ENCODE measurements around the gene PAQR7. TPM values are rescaled to one million over a fixed set of nuclear protein-coding genes. Genes with fewer than 3 reads are reported as not detected.

The PAQR7 gene, protein sequence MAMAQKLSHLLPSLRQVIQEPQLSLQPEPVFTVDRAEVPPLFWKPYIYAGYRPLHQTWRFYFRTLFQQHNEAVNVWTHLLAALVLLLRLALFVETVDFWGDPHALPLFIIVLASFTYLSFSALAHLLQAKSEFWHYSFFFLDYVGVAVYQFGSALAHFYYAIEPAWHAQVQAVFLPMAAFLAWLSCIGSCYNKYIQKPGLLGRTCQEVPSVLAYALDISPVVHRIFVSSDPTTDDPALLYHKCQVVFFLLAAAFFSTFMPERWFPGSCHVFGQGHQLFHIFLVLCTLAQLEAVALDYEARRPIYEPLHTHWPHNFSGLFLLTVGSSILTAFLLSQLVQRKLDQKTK
- total RNA-seq: 10.8 TPM
- long read RNA-seq, partial matches to known transcripts: 0 of 2 reads
- long read RNA-seq, other reads (novel, unspliced or antisense): 2 of 2 reads

GRCh38 chr1:25875154-25875855 is at the start of gene PAQR7:
TSS of gene PAQR7 (minus strand) at chr1:25875708. CDS start at chr1:25863839, 11,869 bp downstream.
- TF ChIP-seq CTCF (IDR thresholded peaks at IDR 0.05): no peak
- H3K27me3 ChIP-seq: no peaks in the 10 kb centered on the region
- intact Hi-C loops (cut with DNase I): no loop called here
- no peaks in the 10 kb centered on the region for H3K9me3 ChIP-seq
- peaks cover 28% of the 10 kb centered on the region for H3K4me1 ChIP-seq
- DNase-seq (peak; percentile 90), ATAC-seq (peak; percentile 91)
- H3K27ac ChIP-seq: peak within 1 kb of the TSS; percentile 83
- H3K4me3 ChIP-seq: peak within 1 kb of the TSS; percentile 69
- no peaks in the 10 kb centered on the region for H3K36me3 ChIP-seq

DNA sequence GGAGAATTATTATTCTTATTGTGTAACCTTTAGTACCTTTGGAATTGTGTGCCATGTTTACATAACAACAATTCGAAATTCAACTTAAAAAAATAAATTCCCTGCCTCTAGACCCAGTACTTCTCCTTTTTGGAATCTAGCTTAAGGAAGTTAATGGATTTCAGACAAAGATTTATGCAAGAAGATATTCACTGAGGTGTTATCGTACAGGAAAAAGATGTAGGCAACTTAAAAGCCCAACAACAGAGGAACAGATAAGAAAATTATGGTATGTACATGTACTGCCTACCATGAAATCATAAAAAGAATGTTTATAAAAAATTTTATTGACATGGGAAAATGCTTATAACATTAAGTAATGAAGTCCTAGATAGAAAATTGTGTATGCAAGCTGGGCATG is 48.9 kb upstream of the PAQR7 start:
- no peak for TF ChIP-seq CTCF (IDR thresholded peaks at IDR 0.05)
- no peak for DNase-seq

GRCh38 chr1:25922971-25923552 is 47.6 kb upstream of the PAQR7 start:
- peak; percentile 78 for DNase-seq
- Histone ChIP-seq H3K27me3 (no peaks in the 10 kb centered on the region), H3K4me3 (peak overlapping the region; percentile 56), H3K4me1 (peaks cover 8% of the 10 kb centered on the region), H3K36me3 (no peaks in the 10 kb centered on the region), H3K9me3 (no peaks in the 10 kb centered on the region), H3K27ac (peak overlapping the region; percentile 86)
- no peak for TF ChIP-seq CTCF (IDR thresholded peaks at IDR 0.05)
- ATAC-seq: peak; percentile 78
- intact Hi-C loops (cut with DNase I): no loop called here

More for the DNA sequence above, 48.9 kb upstream of the PAQR7 start:
- Histone ChIP-seq H3K27ac (no peak overlapping the region), H3K36me3 (no peaks in the 10 kb centered on the region), H3K4me3 (no peak overlapping the region), H3K9me3 (no peaks in the 10 kb centered on the region), H3K27me3 (no peaks in the 10 kb centered on the region), H3K4me1 (peaks cover 8% of the 10 kb centered on the region)
- intact Hi-C loops (cut with DNase I): no loop called here
- no peak for ATAC-seq

- Histone ChIP-seq H3K9me3 (no peaks in the 10 kb centered on the region), H3K36me3 (no peaks in the 10 kb centered on the region), H3K4me3 (peak overlapping the region; percentile 56), H3K27ac (peak overlapping the region; percentile 86), H3K4me1 (peaks cover 8% of the 10 kb centered on the region), H3K27me3 (no peaks in the 10 kb centered on the region)
- peak; percentile 78 for DNase-seq
- intact Hi-C loops (cut with DNase I): no loop called here
- no peak for TF ChIP-seq CTCF (IDR thresholded peaks at IDR 0.05)
- ATAC-seq: peak; percentile 87
Observed at GRCh38 chr1:25922056-25922970, 46.8 kb upstream of the PAQR7 start.

GRCh38 chr1:25918615-25919014 is 43.1 kb upstream of the PAQR7 start:
- intact Hi-C loops (cut with DNase I): no loop called here
- H3K27ac ChIP-seq: no peak overlapping the region
- no peak for TF ChIP-seq CTCF (IDR thresholded peaks at IDR 0.05)
- H3K4me3 ChIP-seq: no peak overlapping the region
- no peaks in the 10 kb centered on the region for H3K9me3 ChIP-seq
- H3K36me3 ChIP-seq: no peaks in the 10 kb centered on the region
- no peak for ATAC-seq
- DNase-seq: no peak
- no peaks in the 10 kb centered on the region for H3K27me3 ChIP-seq
- peaks cover 8% of the 10 kb centered on the region for H3K4me1 ChIP-seq

Measured in upper lobe of right lung (tissue), 1 donor.